Measurements from ENCODE around the gene HMGXB4.
"Not testable (repeated sequence)": the region's sequence is repeated elsewhere in the genome, so short reads cannot be mapped to it uniquely, and the experiment has no call there.

The HMGXB4 gene

GRCh38 chr22:35231585-35232084, 25.7 kb upstream of the HMGXB4 start:
- Histone ChIP-seq H3K79me2 (ENCODE audit: control insufficient read depth, insufficient read depth, low read length, poor library complexity) (no peaks in the 10 kb centered on the region), H4K91ac (ENCODE audit: low read depth, low read length) (no peak overlapping the region), H3K4ac (ENCODE audit: low read depth, low read length) (no peak overlapping the region), H2AFZ (ENCODE audit: insufficient read depth, low read length, poor library complexity) (no peak overlapping the region), H2BK12ac (ENCODE audit: low read length) (no peak overlapping the region), H3K23ac (ENCODE audit: low read length) (no peak overlapping the region), H3K9me3 (ENCODE audit: insufficient read depth, low read depth, low read length) (no peaks in the 10 kb centered on the region), H2BK120ac (ENCODE audit: insufficient read depth, low read length, poor library complexity) (no peak overlapping the region), H3K27me3 (ENCODE audit: insufficient read depth, low read length) (no peaks in the 10 kb centered on the region), H3K9ac (ENCODE audit: low read length) (no peak overlapping the region), H3K36me3 (ENCODE audit: control insufficient read depth in 1 of 2, insufficient read depth in 2 of 2, low read length in 2 of 2) (no peaks in the 10 kb centered on the region), H2BK5ac (ENCODE audit: low read depth, low read length, poor library complexity) (no peak overlapping the region), H3K79me1 (ENCODE audit: low read length) (no peaks in the 10 kb centered on the region), H3K4me1 (ENCODE audit: control insufficient read depth in 1 of 2, insufficient read depth in 2 of 2, low read length in 2 of 2) (no peaks in the 10 kb centered on the region), H3K18ac (ENCODE audit: low read length) (no peak overlapping the region), H4K12ac (ENCODE audit: low read depth, low read length) (no peak overlapping the region), H3K27ac (ENCODE audit: low read depth, low read length) (no peak overlapping the region), H3K4me2 (ENCODE audit: low read length) (no peak overlapping the region), H3K14ac (ENCODE audit: low read length) (no peak overlapping the region), H2AK5ac (ENCODE audit: low read length) (no peak overlapping the region), H4K8ac (ENCODE audit: low read depth, low read length) (no peak overlapping the region), H3K4me3 (ENCODE audit: low read depth, low read length) (no peak overlapping the region)
- WGBS (ENCODE audit: extremely low coverage, insufficient coverage, insufficient read length), result no CpG with 5 or more reads among the region's 7 CpGs
- peak; percentile 80 to 91 for DNase-seq

GRCh38 chr22:35238749-35239148, 18.5 kb upstream of the HMGXB4 start:
- not testable (repeated sequence) for H3K18ac ChIP-seq (ENCODE audit: low read length); H3K4me1 ChIP-seq (ENCODE audit: control insufficient read depth in 1 of 2, insufficient read depth in 2 of 2, low read length in 2 of 2); H3K23ac ChIP-seq (ENCODE audit: low read length); H2AFZ ChIP-seq (ENCODE audit: insufficient read depth, low read length, poor library complexity); H4K91ac ChIP-seq (ENCODE audit: low read depth, low read length); H3K36me3 ChIP-seq (ENCODE audit: control insufficient read depth in 1 of 2, insufficient read depth in 2 of 2, low read length in 2 of 2); H3K27me3 ChIP-seq (ENCODE audit: insufficient read depth, low read length); H3K4ac ChIP-seq (ENCODE audit: low read depth, low read length); H2BK5ac ChIP-seq (ENCODE audit: low read depth, low read length, poor library complexity); H3K79me1 ChIP-seq (ENCODE audit: low read length); H3K9me3 ChIP-seq (ENCODE audit: insufficient read depth, low read depth, low read length); H2AK5ac ChIP-seq (ENCODE audit: low read length); H3K4me3 ChIP-seq (ENCODE audit: low read depth, low read length); H2BK120ac ChIP-seq (ENCODE audit: insufficient read depth, low read length, poor library complexity); H3K27ac ChIP-seq (ENCODE audit: low read depth, low read length); H2BK12ac ChIP-seq (ENCODE audit: low read length); H3K4me2 ChIP-seq (ENCODE audit: low read length); DNase-seq; H4K12ac ChIP-seq (ENCODE audit: low read depth, low read length); H3K79me2 ChIP-seq (ENCODE audit: control insufficient read depth, insufficient read depth, low read length, poor library complexity); H4K8ac ChIP-seq (ENCODE audit: low read depth, low read length); H3K9ac ChIP-seq (ENCODE audit: low read length); H3K14ac ChIP-seq (ENCODE audit: low read length)
- no CpG with 5 or more reads among the region's 1 CpG for WGBS (ENCODE audit: extremely low coverage, insufficient coverage, insufficient read length)

- H3K79me1 ChIP-seq (ENCODE audit: low read length); H3K27me3 ChIP-seq (ENCODE audit: insufficient read depth, low read length); H2BK120ac ChIP-seq (ENCODE audit: insufficient read depth, low read length, poor library complexity); H3K4ac ChIP-seq (ENCODE audit: low read depth, low read length); H3K27ac ChIP-seq (ENCODE audit: low read depth, low read length); H2AK5ac ChIP-seq (ENCODE audit: low read length); H3K4me1 ChIP-seq (ENCODE audit: control insufficient read depth in 1 of 2, insufficient read depth in 2 of 2, low read length in 2 of 2); DNase-seq; H2BK5ac ChIP-seq (ENCODE audit: low read depth, low read length, poor library complexity); H3K9ac ChIP-seq (ENCODE audit: low read length); H3K9me3 ChIP-seq (ENCODE audit: insufficient read depth, low read depth, low read length); H2AFZ ChIP-seq (ENCODE audit: insufficient read depth, low read length, poor library complexity); H3K4me2 ChIP-seq (ENCODE audit: low read length); H3K4me3 ChIP-seq (ENCODE audit: low read depth, low read length); H4K8ac ChIP-seq (ENCODE audit: low read depth, low read length); H2BK12ac ChIP-seq (ENCODE audit: low read length); H4K91ac ChIP-seq (ENCODE audit: low read depth, low read length); H3K14ac ChIP-seq (ENCODE audit: low read length); H3K36me3 ChIP-seq (ENCODE audit: control insufficient read depth in 1 of 2, insufficient read depth in 2 of 2, low read length in 2 of 2); H3K79me2 ChIP-seq (ENCODE audit: control insufficient read depth, insufficient read depth, low read length, poor library complexity); H3K18ac ChIP-seq (ENCODE audit: low read length); H4K12ac ChIP-seq (ENCODE audit: low read depth, low read length); H3K23ac ChIP-seq (ENCODE audit: low read length): not testable (repeated sequence)
- no CpG with 5 or more reads among the region's 4 CpGs for WGBS (ENCODE audit: extremely low coverage, insufficient coverage, insufficient read length)
Measured at GRCh38 chr22:35244507-35244906, 12.8 kb upstream of the HMGXB4 start.

- H3K4me1 ChIP-seq (ENCODE audit: control insufficient read depth in 1 of 2, insufficient read depth in 2 of 2, low read length in 2 of 2), result no peaks in the 10 kb centered on the region
- no peak overlapping the region for H3K4me3 ChIP-seq (ENCODE audit: low read depth, low read length)
- no peaks in the 10 kb centered on the region for H3K79me2 ChIP-seq (ENCODE audit: control insufficient read depth, insufficient read depth, low read length, poor library complexity)
- no CpG with 5 or more reads among the region's 4 CpGs for WGBS (ENCODE audit: extremely low coverage, insufficient coverage, insufficient read length)
- no peak overlapping the region for H2BK12ac ChIP-seq (ENCODE audit: low read length)
- H2BK120ac ChIP-seq (ENCODE audit: insufficient read depth, low read length, poor library complexity), result no peak overlapping the region
- no peak overlapping the region for H4K91ac ChIP-seq (ENCODE audit: low read depth, low read length)
- H3K9ac ChIP-seq (ENCODE audit: low read length), result no peak overlapping the region
- peak in 1 of 2 donors; percentile 30 for DNase-seq
- H3K14ac ChIP-seq (ENCODE audit: low read length), result no peak overlapping the region
- no peaks in the 10 kb centered on the region for H3K36me3 ChIP-seq (ENCODE audit: control insufficient read depth in 1 of 2, insufficient read depth in 2 of 2, low read length in 2 of 2)
- no peak overlapping the region for H3K23ac ChIP-seq (ENCODE audit: low read length)
- no peaks in the 10 kb centered on the region for H3K27me3 ChIP-seq (ENCODE audit: insufficient read depth, low read length)
- H4K8ac ChIP-seq (ENCODE audit: low read depth, low read length), result no peak overlapping the region
- no peak overlapping the region for H4K12ac ChIP-seq (ENCODE audit: low read depth, low read length)
- H2BK5ac ChIP-seq (ENCODE audit: low read depth, low read length, poor library complexity), result no peak overlapping the region
- H3K9me3 ChIP-seq (ENCODE audit: insufficient read depth, low read depth, low read length), result peaks cover 1% of the 10 kb centered on the region
- H3K4ac ChIP-seq (ENCODE audit: low read depth, low read length), result no peak overlapping the region
- H2AK5ac ChIP-seq (ENCODE audit: low read length), result no peak overlapping the region
- no peak overlapping the region for H3K4me2 ChIP-seq (ENCODE audit: low read length)
- H3K27ac ChIP-seq (ENCODE audit: low read depth, low read length), result no peak overlapping the region
- H3K18ac ChIP-seq (ENCODE audit: low read length), result no peak overlapping the region
- H3K79me1 ChIP-seq (ENCODE audit: low read length), result no peaks in the 10 kb centered on the region
- H2AFZ ChIP-seq (ENCODE audit: insufficient read depth, low read length, poor library complexity), result no peak overlapping the region
Measured at GRCh38 chr22:35250156-35250555, 7.1 kb upstream of the HMGXB4 start.

Data from trophoblast cell (in vitro differentiated cells and primary cell).